IMR-90 (cell line): ENCODE data around the gene FAM81A. TPM values are rescaled to one million over a fixed set of nuclear protein-coding genes. Genes with fewer than 3 reads are reported as not detected.

Experiments used
- ATAC-seq: fragments of 200-7000 bp; cut with Tn5 transposase; 2 replicates; pipeline ENCODE4 v1.9.1; 2020; ENCODE audit warnings: low read depth, mild to moderate bottlenecking, moderate library complexity
- BruUV-seq: library from RNA; stranded (reverse); fragments of 400-500 nt; replicated peaks from 2 replicates; lab custom pipeline; 2021; lab: Mats Ljungman, UMichigan
- CTCF ChIA-PET: fragments of 300-600 bp; formaldehyde crosslinking; extraction: SDS; loops from one replicate; lab custom pipeline; 2021; ENCODE audit warnings: antibody characterized with exemption; lab: Yijun Ruan, JAX
- POLR2A ChIA-PET: fragments of 300-600 bp; sonication (Branson Sonifier 250); formaldehyde crosslinking; loops from one replicate; lab custom pipeline; 2022; ENCODE audit warnings: antibody characterized with exemption; ENCODE audit not compliant: unreplicated experiment; lab: Charles Lee
- DNase-seq: peaks from one replicate; pipeline ENCODE4 v3.0.0; 2013
- H2AFZ ChIP-seq: replicated peaks from 2 replicates; pipeline ENCODE3; 2013; ENCODE audit warnings: low read length, mild to moderate bottlenecking; ENCODE audit not compliant: poor library complexity
- H2AK5ac ChIP-seq: 2 replicates; pipeline ENCODE4 v1.6.1; 2013; ENCODE audit warnings: low read depth, low read length, inconsistent platforms
- H2AK9ac ChIP-seq: replicated peaks from 2 replicates; pipeline ENCODE3; 2013; ENCODE audit warnings: mild to moderate bottlenecking, low read depth, low read length, moderate library complexity; ENCODE audit not compliant: poor library complexity
- H2BK120ac ChIP-seq: 2 replicates; pipeline ENCODE4 v1.6.1; 2013; ENCODE audit warnings: low read depth, low read length, inconsistent platforms
- H2BK15ac ChIP-seq: 3 replicates; pipeline ENCODE4 v1.6.1; 2013; ENCODE audit warnings: low read depth, low read length, inconsistent platforms
- H2BK20ac ChIP-seq: 2 replicates; pipeline ENCODE4 v1.6.1; 2013; ENCODE audit warnings: low read depth, mild to moderate bottlenecking, inconsistent platforms, low read length, moderate library complexity
- H2BK5ac ChIP-seq: 2 replicates; pipeline ENCODE4 v1.6.1; 2013; ENCODE audit warnings: mild to moderate bottlenecking, low read depth, low read length, inconsistent platforms; ENCODE audit not compliant: poor library complexity, severe bottlenecking
- H3K14ac ChIP-seq: replicated peaks from 2 replicates; pipeline ENCODE4 v1.6.1; 2013; ENCODE audit warnings: low read depth, low read length, inconsistent platforms
- H3K18ac ChIP-seq: 2 replicates; pipeline ENCODE4 v1.6.1; 2013; ENCODE audit warnings: low read depth, low read length, control low read depth
- H3K23ac ChIP-seq: 2 replicates; pipeline ENCODE4 v1.6.1; 2013; ENCODE audit warnings: low read depth, low read length, inconsistent platforms
- H3K27ac ChIP-seq: 2 replicates; pipeline ENCODE4 v1.5.1; 2013; ENCODE audit warnings: mild to moderate bottlenecking, control low read depth, low read length; ENCODE audit not compliant: insufficient read depth
- H3K27me3 ChIP-seq: 2 replicates; pipeline ENCODE4 v1.6.1; 2013; ENCODE audit warnings: low read length; ENCODE audit not compliant: control insufficient read depth, insufficient read depth
- H3K36me3 ChIP-seq: 2 replicates; pipeline ENCODE4 v1.6.1; 2013; ENCODE audit warnings: low read length, mixed read lengths; ENCODE audit not compliant: control insufficient read depth, insufficient read depth
- H3K4ac ChIP-seq: 2 replicates; pipeline ENCODE4 v1.6.1; 2013; ENCODE audit warnings: low read depth, low read length, inconsistent platforms
- H3K4me1 ChIP-seq: 2 replicates; pipeline ENCODE4 v1.6.1; 2013; ENCODE audit warnings: low read length, mixed read lengths; ENCODE audit not compliant: control insufficient read depth, insufficient read depth
- H3K4me2 ChIP-seq: 2 replicates; pipeline ENCODE4 v1.6.1; 2013; ENCODE audit warnings: low read depth, mild to moderate bottlenecking, control low read depth, low read length, moderate library complexity
- H3K4me3 ChIP-seq: 2 replicates; pipeline ENCODE4 v1.5.1; 2013; ENCODE audit warnings: low read depth, mild to moderate bottlenecking, control low read depth, low read length, moderate library complexity; ENCODE audit not compliant: insufficient read depth
- H3K56ac ChIP-seq: 2 replicates; pipeline ENCODE4 v1.6.1; 2013; ENCODE audit warnings: low read length, inconsistent platforms; ENCODE audit not compliant: insufficient read depth; ENCODE audit errors: extremely low read depth
- H3K79me1 ChIP-seq, 2 experiments: 2 replicates each; pipeline ENCODE4 v1.6.1; 2013; ENCODE audit warnings: low read length in 2 of 2, inconsistent platforms in 1 of 2, low read depth in 1 of 2
- H3K9ac ChIP-seq: 2 replicates; pipeline ENCODE4 v1.6.1; 2013; ENCODE audit warnings: low read depth, low read length, control low read depth
- H3K9me1 ChIP-seq: 2 replicates; pipeline ENCODE4 v1.6.1; 2013; ENCODE audit warnings: low read length, inconsistent platforms; ENCODE audit not compliant: insufficient read depth
- H3K9me3 ChIP-seq: 2 replicates; pipeline ENCODE4 v1.6.1; 2013; ENCODE audit warnings: low read length; ENCODE audit not compliant: control insufficient read depth, insufficient read depth
- H4K20me1 ChIP-seq: 2 replicates; pipeline ENCODE4 v1.6.1; 2013; ENCODE audit warnings: low read length, inconsistent platforms; ENCODE audit not compliant: insufficient read depth
- H4K5ac ChIP-seq: 2 replicates; pipeline ENCODE4 v1.6.1; 2013; ENCODE audit warnings: mild to moderate bottlenecking, low read depth, low read length, control low read depth
- H4K8ac ChIP-seq, 2 experiments: 2 replicates each; pipeline ENCODE4 v1.6.1; 2013; ENCODE audit warnings: low read depth in 2 of 2, low read length in 2 of 2, control low read depth in 1 of 2, inconsistent platforms in 1 of 2
- H4K91ac ChIP-seq: 2 replicates; pipeline ENCODE4 v1.6.1; 2013; ENCODE audit warnings: low read depth, low read length, inconsistent platforms; ENCODE audit not compliant: insufficient read depth
- CEBPB ChIP-seq: IDR thresholded peaks from 2 replicates; pipeline ENCODE4 v1.6.1; 2012; ENCODE audit warnings: low read depth, low read length, improper control_type of control experiment
- ELK1 ChIP-seq: fragments of 150-350 bp; IDR thresholded peaks from 2 replicates; pipeline ENCODE4 v1.6.1; 2016; ENCODE audit warnings: low read depth, mild to moderate bottlenecking, low read length, moderate library complexity, borderline replicate concordance
- MAFK ChIP-seq: IDR thresholded peaks from 2 replicates; pipeline ENCODE4 v1.6.1; 2012; ENCODE audit warnings: low read depth, low read length, improper control_type of control experiment
- MAZ ChIP-seq: IDR thresholded peaks from 2 replicates; pipeline ENCODE4 v1.6.1; 2012; ENCODE audit warnings: low read depth, mild to moderate bottlenecking, low read length, improper control_type of control experiment, moderate library complexity, borderline replicate concordance
- MXI1 ChIP-seq: IDR thresholded peaks from 2 replicates; pipeline ENCODE4 v1.6.1; 2012; ENCODE audit warnings: low read depth, mild to moderate bottlenecking, low read length, moderate library complexity, borderline replicate concordance
- NFE2L2 ChIP-seq: fragments of 150-350 bp; IDR thresholded peaks from 2 replicates; pipeline ENCODE4 v1.6.1; 2016; ENCODE audit warnings: low read depth, mild to moderate bottlenecking, low read length
- POLR2A ChIP-seq: IDR thresholded peaks from 2 replicates; pipeline ENCODE4 v1.6.1; 2012; ENCODE audit warnings: mild to moderate bottlenecking, low read depth, low read length
- RAD21 ChIP-seq: IDR thresholded peaks from 2 replicates; pipeline ENCODE4 v1.6.1; 2012; ENCODE audit warnings: low read length, improper control_type of control experiment
- RCOR1 ChIP-seq: IDR thresholded peaks from 2 replicates; pipeline ENCODE4 v1.6.1; 2012; ENCODE audit warnings: mild to moderate bottlenecking, low read length, improper control_type of control experiment; ENCODE audit not compliant: insufficient replicate concordance
- USF2 ChIP-seq: fragments of 150-350 bp; IDR thresholded peaks from 2 replicates; pipeline ENCODE4 v1.6.1; 2017; ENCODE audit warnings: mild to moderate bottlenecking, antibody characterized with exemption, low read length, low read depth
- WGBS, 2 experiments: methylation state at CpG; one replicate each; pipeline versions ENCODE4 v1.1.5 to v1.1.7; 2013; ENCODE audit warnings: missing lambda C conversion rate in 2 of 2; ENCODE audit not compliant: insufficient read length in 1 of 2; ENCODE audit errors: extremely low coverage in 2 of 2; 5-methylcytosine and 5-hydroxymethylcytosine counted together
- dilution Hi-C: fragments of 300-500 bp; cut with HindIII; formaldehyde crosslinking; loops from one replicate; pipeline ENCODE4 v1.14.3; 2018; ENCODE audit warnings: low sequenced_read_pairs; ENCODE audit not compliant: unreplicated experiment
- in situ Hi-C: fragments of 300-500 bp; cut with MboI; formaldehyde crosslinking; loops from 3 replicates; pipeline ENCODE4 v1.14.3; 2019; ENCODE audit warnings: low sequenced_read_pairs, inconsistent platforms, mixed read lengths
- intact Hi-C: fragments of 100-400 bp; cut with micrococcal nuclease; formaldehyde crosslinking; loops from 2 replicates; pipeline ENCODE4 v1.10.0; 2022
- polyA plus RNA-seq, 3 experiments: library from polyadenylated mRNA; depleted of rRNA; stranded (reverse); fragments of >200 nt; gene quantifications; 2 replicates each; pipeline ENCODE4 v1.2.3, GENCODE V29; 2012; ENCODE audit warnings: low replicate concordance in 1 of 3
- total RNA-seq: library from RNA; depleted of rRNA; stranded (reverse); fragments of >200 nt; gene quantifications from 2 replicates; pipeline ENCODE4 v1.2.3, GENCODE V29; 2012

The FAM81A gene
- total and polyA plus RNA-seq, 2 of the 4 experiments (the other 2 are of a cell fraction) = not detected

- dilution Hi-C loops (no loop called here), intact Hi-C loops (no loop called here), in situ Hi-C loops (no loop called here)
- Histone ChIP-seq H3K56ac (no peak overlapping the region), H3K4me2 (no peak overlapping the region), H2BK15ac (no peak overlapping the region), H4K91ac (no peak overlapping the region), H3K27ac (no peak overlapping the region), H3K4me3 (no peak overlapping the region), H4K20me1 (no peaks in the 10 kb centered on the region), H4K8ac (no peak overlapping the region), H3K9me3 (0 out of 2 replicates have a peak, but pooled peaks cover 2% of the 10 kb centered on the region), H2AK5ac (no peak overlapping the region), H3K9ac (no peak overlapping the region), H3K4ac (no peak overlapping the region), H3K9me1 (no peaks in the 10 kb centered on the region), H3K23ac (no peak overlapping the region), H2BK20ac (no peak overlapping the region), H3K79me1 (no peaks in the 10 kb centered on the region), H3K18ac (no peak overlapping the region), H2AFZ (no peak overlapping the region), H2AK9ac (no peak overlapping the region), H2BK120ac (no peak overlapping the region), H2BK5ac (no peak overlapping the region), H3K36me3 (no peaks in the 10 kb centered on the region), H3K14ac (no peak overlapping the region), H3K27me3 (peaks cover 2% of the 10 kb centered on the region; the same call in 1 of the 2 replicates), H3K4me1 (no peaks in the 10 kb centered on the region), H4K5ac (no peak overlapping the region)
- ATAC-seq (no peak), DNase-seq (no peak)
- no CpG with 5 or more reads among the region's 4 CpGs for WGBS, 2 experiments
- POLR2A ChIA-PET = no interaction called here
- BruUV-seq = no TSS peak
- CTCF ChIA-PET = no interaction called here
- TF ChIP-seq MXI1 (no peak), POLR2A (no peak), RAD21 (no peak), NFE2L2 (no peak), MAZ (no peak), MAFK (no peak), CEBPB (no peak), USF2 (no peak), ELK1 (no peak), RCOR1 (no peak)
Measured at GRCh38 chr15:59565299-59565698, 127.3 kb downstream of the FAM81A start.
